ENCODE measurements around the gene TPCN1.

Gene TPCN1

GRCh38 chr12:113248051-113248825 lies 27.0 kb downstream of the TPCN1 start:
- Histone ChIP-seq H3K27ac (no peak overlapping the region), H3K4me3 (no peak overlapping the region), H3K4me1 (peaks cover 0 to 35% (median 13%) of the 10 kb centered on the region in 10 experiments; a peak in 12 of 20 replicates), H3K27me3 (peaks cover 0 to 3% (median 0%) of the 10 kb centered on the region in 11 experiments; a peak in 1 of 22 replicates), H3K36me3 (peaks cover 0 to 98% (median 0%) of the 10 kb centered on the region in 11 experiments; a peak in 5 of 22 replicates), H3K9me3 (replicated peaks in 1 of 11) (peaks cover 4 to 19% (median 9%) of the 10 kb centered on the region in 11 experiments; a peak in 21 of 22 replicates), H4K20me1 (peaks cover 0 to 99% (median 0%) of the 10 kb centered on the region in 11 experiments; a peak in 9 of 22 replicates), H3K9ac (no peak overlapping the region), H3K4me2 (no peak overlapping the region)
- no peak for TF ChIP-seq Cebpa-rat (IDR thresholded peaks at IDR 0.05)

- H3K4me2 ChIP-seq, result no peak overlapping the region
- H3K27me3 ChIP-seq, result peaks cover 0 to 3% (median 0%) of the 10 kb centered on the region in 11 experiments; a peak in 1 of 22 replicates
- TF ChIP-seq Cebpa-rat (IDR thresholded peaks at IDR 0.05), result no peak
- H3K9me3 ChIP-seq (replicated peaks in 1 of 11), result peaks cover 11 to 25% (median 16%) of the 10 kb centered on the region in 11 experiments
- H3K36me3 ChIP-seq, result peaks cover 0 to 98% (median 0%) of the 10 kb centered on the region in 11 experiments; a peak in 6 of 22 replicates
- H3K9ac ChIP-seq, result no peak overlapping the region
- peaks cover 0 to 33% (median 14%) of the 10 kb centered on the region in 10 experiments; a peak in 12 of 20 replicates for H3K4me1 ChIP-seq
- no peak overlapping the region for H3K27ac ChIP-seq
- H4K20me1 ChIP-seq, result peaks cover 0 to 99% (median 0%) of the 10 kb centered on the region in 11 experiments; a peak in 9 of 22 replicates
- no peak overlapping the region for H3K4me3 ChIP-seq
Measured at GRCh38 chr12:113248842-113249435, 27.7 kb downstream of the TPCN1 start.

GRCh38 chr12:113249546-113249945 lies 28.3 kb downstream of the TPCN1 start:
- Histone ChIP-seq H3K9me3 (replicated peaks in 1 of 11) (peaks cover 13 to 28% (median 22%) of the 10 kb centered on the region in 11 experiments), H3K27me3 (peaks cover 0 to 3% (median 0%) of the 10 kb centered on the region in 11 experiments; a peak in 1 of 22 replicates), H3K36me3 (peaks cover 0 to 97% (median 0%) of the 10 kb centered on the region in 11 experiments; a peak in 6 of 22 replicates), H3K4me2 (no peak overlapping the region), H3K9ac (no peak overlapping the region), H3K4me1 (peaks cover 0 to 27% (median 14%) of the 10 kb centered on the region in 10 experiments; a peak in 12 of 20 replicates), H3K4me3 (no peak overlapping the region), H4K20me1 (peaks cover 0 to 99% (median 0%) of the 10 kb centered on the region in 11 experiments; a peak in 9 of 22 replicates), H3K27ac (no peak overlapping the region)
- TF ChIP-seq Cebpa-rat (IDR thresholded peaks at IDR 0.05), result no peak

GRCh38 chr12:113250045-113250444 lies 28.8 kb downstream of the TPCN1 start:
- no peak overlapping the region for H3K4me3 ChIP-seq
- peaks cover 0 to 3% (median 0%) of the 10 kb centered on the region in 11 experiments; a peak in 1 of 22 replicates for H3K27me3 ChIP-seq
- peaks cover 13 to 30% (median 23%) of the 10 kb centered on the region in 11 experiments for H3K9me3 ChIP-seq (replicated peaks in 1 of 11)
- peaks cover 0 to 97% (median 0%) of the 10 kb centered on the region in 11 experiments; a peak in 6 of 22 replicates for H3K36me3 ChIP-seq
- peaks cover 0 to 23% (median 14%) of the 10 kb centered on the region in 10 experiments; a peak in 12 of 20 replicates for H3K4me1 ChIP-seq
- TF ChIP-seq Cebpa-rat (IDR thresholded peaks at IDR 0.05), result no peak
- H3K9ac ChIP-seq, result no peak overlapping the region
- peaks cover 0 to 99% (median 0%) of the 10 kb centered on the region in 11 experiments; a peak in 9 of 22 replicates for H4K20me1 ChIP-seq
- no peak overlapping the region for H3K4me2 ChIP-seq
- no peak overlapping the region for H3K27ac ChIP-seq

- H3K27me3 ChIP-seq, result no peaks in the 10 kb centered on the region
- peaks cover 0 to 12% (median 10%) of the 10 kb centered on the region in 10 experiments; a peak in 12 of 20 replicates for H3K4me1 ChIP-seq
- TF ChIP-seq Cebpa-rat (IDR thresholded peaks at IDR 0.05), result no peak
- no peak overlapping the region for H3K4me3 ChIP-seq
- peaks cover 13 to 30% (median 23%) of the 10 kb centered on the region in 11 experiments for H3K9me3 ChIP-seq (replicated peaks in 1 of 11)
- H4K20me1 ChIP-seq, result peaks cover 0 to 95% (median 0%) of the 10 kb centered on the region in 11 experiments; a peak in 6 of 22 replicates
- no peak overlapping the region for H3K27ac ChIP-seq
- H3K4me2 ChIP-seq, result no peak overlapping the region
- H3K36me3 ChIP-seq, result peaks cover 0 to 100% (median 0%) of the 10 kb centered on the region in 11 experiments; a peak in 6 of 22 replicates
- no peak overlapping the region for H3K9ac ChIP-seq
Measured at GRCh38 chr12:113251404-113252070, 30.3 kb downstream of the TPCN1 start.

GRCh38 chr12:113252494-113252893 lies 31.2 kb downstream of the TPCN1 start:
- H4K20me1 ChIP-seq, result peaks cover 0 to 89% (median 0%) of the 10 kb centered on the region in 11 experiments; a peak in 6 of 22 replicates
- no peaks in the 10 kb centered on the region for H3K27me3 ChIP-seq
- peaks cover 13 to 36% (median 25%) of the 10 kb centered on the region in 11 experiments for H3K9me3 ChIP-seq (replicated peaks in 1 of 11)
- H3K9ac ChIP-seq, result no peak overlapping the region
- no peak overlapping the region for H3K27ac ChIP-seq
- peaks cover 0 to 98% (median 0%) of the 10 kb centered on the region in 11 experiments; a peak in 6 of 22 replicates for H3K36me3 ChIP-seq
- H3K4me2 ChIP-seq, result peak overlapping the region in 2 of 11 experiments; percentile 19 to 21; a peak in 2 of 22 replicates
- no peak overlapping the region for H3K4me3 ChIP-seq
- no peak for TF ChIP-seq Cebpa-rat (IDR thresholded peaks at IDR 0.05)
- H3K4me1 ChIP-seq, result peaks cover 0 to 9% (median 2%) of the 10 kb centered on the region in 10 experiments; a peak in 10 of 20 replicates

GRCh38 chr12:113253532-113254285 lies 32.4 kb downstream of the TPCN1 start:
- Histone ChIP-seq H3K27ac (no peak overlapping the region), H3K36me3 (peaks cover 0 to 95% (median 0%) of the 10 kb centered on the region in 11 experiments; a peak in 6 of 22 replicates), H3K4me1 (peaks cover 0 to 9% (median 0%) of the 10 kb centered on the region in 10 experiments; a peak in 6 of 20 replicates), H3K4me2 (peak overlapping the region in 4 of 11 experiments; percentile 6 to 21 (median 16); a peak in 2 of 22 replicates), H3K9ac (no peak overlapping the region), H4K20me1 (peaks cover 0 to 86% (median 0%) of the 10 kb centered on the region in 11 experiments; a peak in 5 of 22 replicates), H3K9me3 (replicated peaks in 1 of 11) (peaks cover 13 to 36% (median 25%) of the 10 kb centered on the region in 11 experiments), H3K4me3 (no peak overlapping the region), H3K27me3 (no peaks in the 10 kb centered on the region)
- TF ChIP-seq Cebpa-rat (IDR thresholded peaks at IDR 0.05), result no peak

All from BLaER1 treated with 17β-estradiol and CSF1 and Interleukin-3, amounts not matched to agents 10 nM and 100 nM (cell line).